ENCODE measurements around the gene ZNF302. TPM values are rescaled to one million over a fixed set of nuclear protein-coding genes. Genes with fewer than 3 reads are reported as not detected.
"Not testable (repeated sequence)": the region's sequence is repeated elsewhere in the genome, so short reads cannot be mapped to it uniquely, and the experiment has no call there.

ZNF302 gene
- total RNA-seq, 1 donor from 2014 or later = 10.2 TPM

- no peak for DNase-seq (ENCODE audit: low read depth, low spot score)
These were observed 5.5 kb upstream of the ZNF302 start for GRCh38 chr19:34671972-34672371.

DNA sequence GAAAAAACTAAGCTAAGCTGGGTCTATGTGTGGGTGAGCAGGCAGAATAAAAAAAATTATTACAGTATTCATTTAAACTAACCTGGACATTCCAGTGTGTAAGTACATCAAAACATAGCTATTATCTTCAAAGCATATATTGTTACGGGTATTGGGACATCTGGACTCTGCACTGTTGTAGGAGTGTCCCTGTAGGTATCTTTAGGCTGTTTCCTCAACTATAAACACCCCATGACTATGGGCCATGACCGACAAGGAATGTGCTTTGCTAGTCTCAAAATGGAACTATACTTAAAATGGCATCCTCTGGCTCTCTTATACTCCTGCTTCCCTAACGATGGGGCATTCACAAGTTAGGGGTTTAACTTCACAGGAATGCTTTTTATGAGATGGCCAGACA, 3.9 kb upstream of the ZNF302 start:
- DNase-seq (ENCODE audit: low read depth, low spot score) = no peak

- DNase-seq (ENCODE audit: low read depth, low spot score) = no peak
These were observed 2.2 kb upstream of the ZNF302 start for GRCh38 chr19:34675250-34675649.

- no peak for DNase-seq (ENCODE audit: low read depth, low spot score)
These were observed 1.6 kb upstream of the ZNF302 start for GRCh38 chr19:34675919-34676318.

- DNase-seq (ENCODE audit: low read depth, low spot score) = peak; percentile 27
These were observed 637 bp upstream of the ZNF302 start, which contains the start of gene SCGB2B2 for GRCh38 chr19:34676697-34677385. TSS of gene SCGB2B2 (minus strand) at chr19:34677159. CDS start at chr19:34594563, 82,596 bp downstream.

DNA sequence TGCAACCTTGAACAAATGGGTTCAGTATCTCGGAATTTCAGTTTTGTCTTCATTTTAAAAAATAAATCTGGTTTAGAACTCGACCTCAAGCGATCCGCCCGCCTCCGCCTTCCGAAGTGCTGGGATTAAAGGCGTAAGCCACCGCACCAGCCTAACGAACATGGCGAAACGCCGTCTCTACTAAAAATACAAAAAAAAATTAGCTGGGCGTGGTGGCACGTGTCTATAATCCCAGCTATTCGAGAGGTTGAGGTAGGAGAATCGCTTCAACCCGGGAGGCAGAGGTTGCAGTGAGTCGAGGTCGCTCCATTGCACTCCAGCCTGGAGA, 571 bp downstream of the ZNF302 start:
- no peak for DNase-seq (ENCODE audit: low read depth, low spot score)

GRCh38 chr19:34678421-34678820, 943 bp downstream of the ZNF302 start:
- no peak for DNase-seq (ENCODE audit: low read depth, low spot score)

DNA sequence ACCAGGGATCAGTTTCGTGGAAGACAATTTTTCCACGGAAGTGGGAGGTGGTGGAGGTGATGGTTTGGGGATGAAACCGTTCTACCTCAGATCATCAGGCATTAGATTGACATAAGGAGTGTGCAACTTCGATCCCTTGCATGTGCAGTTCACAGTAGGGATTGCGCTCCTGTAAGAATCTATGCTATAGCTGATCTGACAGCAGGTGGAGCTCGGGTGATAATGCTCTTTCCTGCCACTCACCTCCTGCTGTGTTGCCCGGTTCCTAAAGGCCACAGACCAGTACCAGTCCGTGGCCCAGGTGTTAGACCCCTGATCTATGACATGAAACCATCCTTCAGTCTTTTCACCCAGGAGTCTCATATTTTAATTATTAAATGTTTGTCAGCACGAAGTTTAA, 4.0 kb downstream of the ZNF302 start:
- DNase-seq (ENCODE audit: low read depth, low spot score) = no peak

GRCh38 chr19:34685266-34685665, 7.8 kb downstream of the ZNF302 start:
- DNase-seq (ENCODE audit: low read depth, low spot score) = not testable (repeated sequence)

DNA sequence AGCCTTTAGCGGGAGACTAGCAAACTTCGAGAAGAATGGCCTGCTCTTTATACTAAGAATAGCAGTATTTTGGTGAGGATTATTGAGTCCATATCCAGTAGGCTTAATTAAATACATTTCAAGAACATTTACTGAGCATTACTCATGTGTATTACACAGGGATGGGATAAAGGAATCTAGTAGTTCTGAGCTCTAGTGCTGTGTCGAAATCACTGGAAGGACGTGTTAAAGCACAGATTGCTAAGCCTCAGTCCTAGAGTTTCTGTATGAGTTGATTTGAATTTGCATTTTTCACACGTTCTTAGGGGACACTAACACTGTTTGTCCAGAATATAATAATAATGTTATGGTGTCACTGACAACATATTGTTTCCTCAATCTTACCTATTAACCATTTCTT, 9.0 kb downstream of the ZNF302 start:
- DNase-seq (ENCODE audit: low read depth, low spot score) = no peak

DNA sequence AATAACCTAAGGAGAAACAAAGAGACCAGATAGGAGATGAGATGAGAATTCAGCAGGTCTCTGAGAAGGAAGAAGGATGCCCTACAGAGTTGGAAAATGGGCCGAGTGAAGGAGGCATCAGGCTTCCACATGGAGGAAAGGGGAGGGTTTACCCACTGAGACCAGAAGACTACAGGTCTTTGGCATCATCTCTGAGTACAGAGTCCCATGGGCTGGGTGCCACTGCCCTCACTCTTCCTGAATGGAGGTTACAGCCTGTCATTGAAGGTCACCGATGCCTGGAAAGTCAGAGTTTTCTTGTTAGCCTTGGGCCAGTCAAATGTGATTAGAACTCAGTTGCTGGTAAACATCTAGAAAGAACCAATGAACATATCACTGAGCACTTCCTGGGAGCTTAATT, 9.9 kb downstream of the ZNF302 start:
- DNase-seq (ENCODE audit: low read depth, low spot score) = no peak

GRCh38 chr19:34688592-34688991, 11.1 kb downstream of the ZNF302 start:
- no peak for DNase-seq (ENCODE audit: low read depth, low spot score)

- DNase-seq (ENCODE audit: low read depth, low spot score) = no peak
These were observed 12.9 kb downstream of the ZNF302 start for GRCh38 chr19:34690372-34690771.

- no peak for DNase-seq (ENCODE audit: low read depth, low spot score)
These were observed 15.1 kb downstream of the ZNF302 start for GRCh38 chr19:34692549-34692948.

GRCh38 chr19:34707661-34708060, 30.2 kb downstream of the ZNF302 start:
- DNase-seq (ENCODE audit: low read depth, low spot score) = no peak

DNA sequence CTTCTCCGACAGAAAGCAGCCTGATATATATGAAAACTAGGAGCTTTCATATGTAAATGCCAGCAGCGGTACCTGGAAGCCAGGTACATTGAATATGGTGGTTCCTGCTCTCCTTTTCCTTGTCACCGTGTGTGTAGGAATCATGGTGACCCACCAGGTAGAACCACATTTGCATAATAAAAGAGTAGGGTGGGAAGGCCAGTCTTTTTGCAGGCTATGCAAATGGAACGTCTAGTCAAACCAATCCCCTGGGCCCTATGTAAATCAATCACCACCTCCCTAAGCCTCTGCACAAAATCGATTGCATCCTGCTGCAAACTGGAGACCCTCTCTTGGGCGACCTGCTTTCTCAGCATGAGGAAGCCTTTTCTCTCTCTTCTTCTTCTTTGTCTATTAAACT, 34.4 kb downstream of the ZNF302 start:
- no peak for DNase-seq (ENCODE audit: low read depth, low spot score)

GRCh38 chr19:34712395-34713261, 35.1 kb downstream of the ZNF302 start:
- peak; percentile 56 for DNase-seq (ENCODE audit: low read depth, low spot score)

DNA sequence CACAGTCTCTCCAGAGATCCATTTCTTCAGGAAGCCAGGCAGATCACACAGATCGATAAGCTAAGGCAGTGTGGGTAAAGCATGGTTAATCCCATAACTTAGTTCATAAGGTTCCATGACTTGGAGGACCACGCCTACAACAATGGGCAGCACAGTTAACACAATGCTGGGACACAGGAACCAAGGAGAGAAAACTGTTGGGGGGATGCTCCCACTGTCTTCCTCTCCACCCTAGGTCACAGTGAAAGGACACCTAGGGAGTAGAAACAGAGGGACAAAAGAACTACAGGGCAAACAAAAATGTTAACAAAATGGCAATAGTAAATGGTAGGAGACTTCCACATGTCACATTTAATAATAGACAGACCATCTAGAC, 35.8 kb downstream of the ZNF302 start:
- DNase-seq (ENCODE audit: low read depth, low spot score) = no peak

GRCh38 chr19:34715357-34715756, 37.9 kb downstream of the ZNF302 start:
- no peak for DNase-seq (ENCODE audit: low read depth, low spot score)

DNA sequence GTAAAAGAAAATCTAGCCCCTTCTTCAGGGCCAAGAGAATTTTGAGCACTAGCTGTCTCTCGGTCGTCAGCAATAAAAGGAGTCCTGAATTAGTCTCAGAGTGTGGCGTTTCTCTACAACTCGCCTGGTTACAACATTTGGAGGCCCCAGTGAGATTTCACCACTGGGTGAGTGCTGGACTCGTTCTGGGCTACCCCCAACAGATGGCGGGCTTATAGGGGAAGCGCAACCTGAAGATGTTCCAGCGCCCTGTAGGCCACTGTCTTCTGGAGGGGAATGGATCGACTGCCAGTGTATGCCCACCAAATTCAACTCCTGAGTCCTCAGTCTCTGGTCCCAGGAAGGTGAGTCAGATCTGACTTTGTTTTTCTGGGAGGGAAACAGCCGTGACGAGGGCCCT, 44.9 kb downstream of the ZNF302 start:
- no peak for DNase-seq (ENCODE audit: low read depth, low spot score)

- no peak for DNase-seq (ENCODE audit: low read depth, low spot score)
These were observed 47.9 kb downstream of the ZNF302 start for GRCh38 chr19:34725400-34725799.

- DNase-seq (ENCODE audit: low read depth, low spot score) = no peak
These were observed 53.7 kb downstream of the ZNF302 start for GRCh38 chr19:34731019-34731829.

All from pulmonary artery endothelial cell (primary cell).